Measurements from ENCODE around the gene CWF19L2.

The CWF19L2 gene

DNA sequence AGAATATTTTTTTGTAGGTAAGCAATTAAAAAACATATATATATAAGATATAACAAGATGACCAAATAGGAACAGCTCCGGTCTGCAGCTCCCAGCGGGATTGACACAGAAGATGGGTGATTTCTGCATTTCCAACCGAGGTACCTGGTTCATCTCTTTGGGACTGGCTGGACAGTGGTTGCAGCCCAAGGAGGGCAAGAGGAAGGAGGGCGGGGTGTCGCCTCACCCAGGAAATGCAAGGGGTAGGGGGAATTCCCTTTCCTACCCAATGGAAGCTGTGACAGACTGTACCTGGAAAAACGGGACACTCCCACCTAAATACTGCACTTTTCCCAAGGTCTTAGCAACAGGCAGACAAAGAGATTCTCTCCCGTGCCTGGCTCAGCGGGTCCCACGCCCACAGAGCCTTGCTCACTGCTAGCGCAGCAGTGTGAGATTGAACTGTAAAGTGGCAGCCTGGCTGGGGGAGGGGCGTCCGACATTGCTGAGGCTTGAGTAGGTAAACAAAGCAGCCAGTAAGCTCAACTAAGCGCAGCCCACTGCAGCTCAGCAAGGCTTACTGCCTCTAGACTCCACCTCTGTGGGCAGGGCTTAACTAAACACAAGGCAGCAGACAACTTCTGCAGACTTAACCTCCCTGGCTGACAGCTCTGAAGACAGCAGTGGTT is 163.8 kb downstream of the CWF19L2 start:
- DNase-seq (ENCODE audit: low read depth), result no peak

DNA sequence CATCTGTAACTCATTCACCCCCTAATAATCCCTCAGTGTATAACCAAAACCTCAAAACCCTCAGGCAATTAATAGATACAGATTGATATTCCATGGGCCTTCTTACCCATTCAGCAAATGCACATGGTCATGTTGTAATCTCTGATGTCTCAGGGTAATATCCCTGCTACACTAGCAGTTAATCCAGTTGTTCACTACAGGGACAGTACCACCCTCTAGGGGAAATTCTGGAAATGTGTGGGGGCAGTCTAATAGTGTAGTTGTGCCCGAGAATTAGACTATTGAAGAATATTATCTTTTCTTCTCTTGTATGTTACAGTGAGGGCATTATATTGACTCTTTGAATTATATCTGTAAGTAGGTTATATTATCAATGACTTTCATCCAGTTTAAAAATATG is 175.4 kb downstream of the CWF19L2 start:
- DNase-seq (ENCODE audit: low read depth), result no peak

All from stimulated activated CD8-positive, alpha-beta memory T cell treated with anti-CD3 and anti-CD28 coated beads, Interleukin-7, amount 100 ng/mL, for 24 hours (primary cell).